ENCODE data around the gene CAV1. TPM values are rescaled to one million over a fixed set of nuclear protein-coding genes. Genes with fewer than 3 reads are reported as not detected.
A peak's percentile ranks its signal among the peaks of the same experiment; 100 is the strongest.

The CAV1 gene
- total RNA-seq, 1 donor from 2014 or later = 157 TPM

DNA sequence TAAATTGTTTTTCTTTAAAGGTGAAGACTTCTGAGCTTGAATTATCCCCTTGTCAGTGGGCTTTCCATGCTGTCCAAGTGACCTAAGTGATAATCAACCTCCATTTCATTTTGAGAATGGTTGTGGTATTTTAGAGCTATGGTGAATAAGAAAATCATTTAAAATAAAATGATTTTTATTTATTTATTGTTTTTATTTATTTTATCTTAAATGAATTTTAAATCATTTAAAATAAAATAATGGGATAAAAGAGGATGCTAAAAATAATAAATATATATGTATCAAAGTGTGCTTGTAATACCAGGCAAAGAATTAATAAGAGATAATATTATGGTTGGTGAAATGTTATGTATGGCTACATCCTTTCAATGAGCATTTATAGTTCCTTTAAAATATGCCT is 24.5 kb downstream of the CAV1 start:
- Histone ChIP-seq H3K27me3 (ENCODE audit: control insufficient read depth, insufficient read depth, low read length) (no peaks in the 10 kb centered on the region), H3K4me3 (ENCODE audit: low read depth, low read length) (no peak overlapping the region), H3K36me3 (ENCODE audit: control insufficient read depth, insufficient read depth, low read length) (peaks cover 25% of the 10 kb centered on the region)
- DNase-seq (ENCODE audit: low read depth) (no peak), FAIRE-seq (no peak)
- TF ChIP-seq, protein P1, sequence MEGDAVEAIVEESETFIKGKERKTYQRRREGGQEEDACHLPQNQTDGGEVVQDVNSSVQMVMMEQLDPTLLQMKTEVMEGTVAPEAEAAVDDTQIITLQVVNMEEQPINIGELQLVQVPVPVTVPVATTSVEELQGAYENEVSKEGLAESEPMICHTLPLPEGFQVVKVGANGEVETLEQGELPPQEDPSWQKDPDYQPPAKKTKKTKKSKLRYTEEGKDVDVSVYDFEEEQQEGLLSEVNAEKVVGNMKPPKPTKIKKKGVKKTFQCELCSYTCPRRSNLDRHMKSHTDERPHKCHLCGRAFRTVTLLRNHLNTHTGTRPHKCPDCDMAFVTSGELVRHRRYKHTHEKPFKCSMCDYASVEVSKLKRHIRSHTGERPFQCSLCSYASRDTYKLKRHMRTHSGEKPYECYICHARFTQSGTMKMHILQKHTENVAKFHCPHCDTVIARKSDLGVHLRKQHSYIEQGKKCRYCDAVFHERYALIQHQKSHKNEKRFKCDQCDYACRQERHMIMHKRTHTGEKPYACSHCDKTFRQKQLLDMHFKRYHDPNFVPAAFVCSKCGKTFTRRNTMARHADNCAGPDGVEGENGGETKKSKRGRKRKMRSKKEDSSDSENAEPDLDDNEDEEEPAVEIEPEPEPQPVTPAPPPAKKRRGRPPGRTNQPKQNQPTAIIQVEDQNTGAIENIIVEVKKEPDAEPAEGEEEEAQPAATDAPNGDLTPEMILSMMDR (IDR thresholded peaks at IDR 0.05; ENCODE audit: insufficient read depth, low read length, severe bottlenecking) = no peak

DNA sequence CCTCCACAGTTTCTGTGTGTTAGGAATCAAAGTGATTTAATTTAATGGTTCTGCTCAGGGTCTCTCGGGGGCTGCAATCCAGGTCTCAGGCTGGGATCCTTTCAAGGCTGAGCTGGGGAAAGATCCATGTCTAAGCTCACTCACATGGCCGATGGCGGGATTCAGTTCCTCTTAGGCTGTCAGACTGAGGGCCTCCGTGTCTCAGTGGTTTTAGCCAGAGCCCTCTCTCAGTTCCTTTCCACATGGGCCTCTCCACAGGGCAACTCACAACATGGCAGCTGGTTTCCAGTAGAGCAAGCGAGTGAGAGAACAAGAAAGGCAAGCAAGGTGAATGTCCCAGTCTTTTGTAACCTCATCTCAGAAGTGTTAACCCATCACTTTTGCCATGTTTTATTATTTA is 26.9 kb downstream of the CAV1 start:
- TF ChIP-seq, protein P1 (IDR thresholded peaks at IDR 0.05; ENCODE audit: insufficient read depth, low read length, severe bottlenecking) = no peak
- DNase-seq (ENCODE audit: low read depth) = no peak
- H3K4me3 ChIP-seq (ENCODE audit: low read depth, low read length) = no peak overlapping the region
- FAIRE-seq = no peak
- peaks cover 20% of the 10 kb centered on the region for H3K36me3 ChIP-seq (ENCODE audit: control insufficient read depth, insufficient read depth, low read length)
- no peaks in the 10 kb centered on the region for H3K27me3 ChIP-seq (ENCODE audit: control insufficient read depth, insufficient read depth, low read length)

DNA sequence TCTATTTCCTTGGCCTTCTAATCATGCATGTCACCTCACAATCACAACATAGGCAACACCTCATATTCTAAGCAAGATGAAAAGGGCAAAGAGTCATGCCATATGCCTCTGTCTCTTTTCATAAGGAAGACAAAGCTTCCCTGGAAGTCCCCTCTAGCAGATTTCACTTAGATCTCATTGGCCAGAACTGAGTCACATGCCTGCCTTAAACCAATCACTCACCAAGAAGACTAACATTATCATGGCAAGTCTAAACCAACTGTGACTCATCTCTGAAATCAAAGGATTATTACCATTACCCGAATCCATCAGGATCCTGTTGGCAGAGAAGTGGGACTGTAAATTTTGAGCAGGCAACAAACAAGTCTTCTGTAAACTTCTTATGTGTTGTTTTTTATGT is 27.8 kb downstream of the CAV1 start:
- no peak for FAIRE-seq
- no peaks in the 10 kb centered on the region for H3K27me3 ChIP-seq (ENCODE audit: control insufficient read depth, insufficient read depth, low read length)
- H3K4me3 ChIP-seq (ENCODE audit: low read depth, low read length) = no peak overlapping the region
- peaks cover 20% of the 10 kb centered on the region for H3K36me3 ChIP-seq (ENCODE audit: control insufficient read depth, insufficient read depth, low read length)
- peak; percentile 89 for DNase-seq (ENCODE audit: low read depth)
- TF ChIP-seq, protein P1 (IDR thresholded peaks at IDR 0.05; ENCODE audit: insufficient read depth, low read length, severe bottlenecking) = no peak

DNA sequence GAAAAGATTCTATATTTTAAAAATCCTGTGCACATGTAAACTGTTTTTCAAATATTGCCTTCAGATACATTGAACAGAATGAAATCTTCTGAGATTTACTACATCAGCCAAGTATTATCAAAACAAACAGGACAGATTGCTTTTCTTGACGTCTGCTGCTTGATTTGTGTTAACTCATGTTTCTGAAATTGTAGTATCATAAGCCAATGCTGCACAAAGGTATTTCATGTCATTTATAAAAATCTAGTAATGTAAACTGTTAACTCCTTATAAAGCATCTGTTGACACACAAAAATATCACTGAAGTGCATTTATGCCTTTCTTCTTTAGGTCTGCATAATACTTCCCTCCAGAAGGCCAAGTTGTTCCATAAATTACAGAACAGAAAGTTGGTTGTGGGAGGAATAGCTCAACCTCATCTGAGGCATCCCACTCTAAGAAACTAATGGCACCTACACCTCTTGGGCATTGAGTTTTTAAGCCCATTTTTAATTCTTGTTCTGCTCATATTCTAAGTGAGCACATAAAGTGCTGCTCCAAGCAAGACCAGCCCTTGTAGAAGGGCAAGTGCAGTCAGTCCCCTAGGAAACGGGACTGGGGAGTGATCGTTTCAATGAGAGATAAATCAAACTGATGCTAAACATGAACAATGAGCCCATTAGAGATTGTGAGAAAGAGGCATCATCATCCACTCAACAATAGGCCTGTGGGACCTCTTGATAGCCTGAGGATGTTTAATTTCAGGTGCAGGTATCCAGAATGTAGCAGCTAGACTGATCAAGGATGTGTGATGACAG is 28.5 kb downstream of the CAV1 start:
- H3K27me3 ChIP-seq (ENCODE audit: control insufficient read depth, insufficient read depth, low read length) = no peaks in the 10 kb centered on the region
- no peak for DNase-seq (ENCODE audit: low read depth)
- H3K36me3 ChIP-seq (ENCODE audit: control insufficient read depth, insufficient read depth, low read length) = peaks cover 19% of the 10 kb centered on the region
- H3K4me3 ChIP-seq (ENCODE audit: low read depth, low read length) = no peak overlapping the region
- TF ChIP-seq, protein P1 (IDR thresholded peaks at IDR 0.05; ENCODE audit: insufficient read depth, low read length, severe bottlenecking) = no peak
- FAIRE-seq = no peak

DNA sequence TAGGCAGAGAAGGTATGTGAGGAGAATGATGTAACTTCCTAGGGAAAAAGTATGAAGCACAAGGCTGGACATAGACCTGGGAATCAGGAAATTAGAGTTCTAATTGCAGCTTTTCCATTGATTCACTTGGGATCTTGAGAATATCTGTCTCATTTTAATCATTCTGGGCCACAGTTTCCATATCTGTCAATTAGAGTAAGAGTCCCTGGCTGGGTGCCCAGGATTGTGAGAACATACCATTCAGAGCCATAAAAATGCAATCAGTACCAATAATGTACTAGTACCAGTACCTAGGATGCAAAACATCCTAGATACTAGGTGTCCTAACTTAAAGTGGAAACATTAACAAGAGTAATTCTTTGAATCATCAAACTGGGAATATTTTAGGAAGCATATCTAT is 29.6 kb downstream of the CAV1 start:
- H3K36me3 ChIP-seq (ENCODE audit: control insufficient read depth, insufficient read depth, low read length) = peaks cover 20% of the 10 kb centered on the region
- H3K4me3 ChIP-seq (ENCODE audit: low read depth, low read length) = no peak overlapping the region
- TF ChIP-seq, protein P1 (IDR thresholded peaks at IDR 0.05; ENCODE audit: insufficient read depth, low read length, severe bottlenecking) = no peak
- FAIRE-seq (no peak), DNase-seq (ENCODE audit: low read depth) (no peak)
- no peaks in the 10 kb centered on the region for H3K27me3 ChIP-seq (ENCODE audit: control insufficient read depth, insufficient read depth, low read length)

DNA sequence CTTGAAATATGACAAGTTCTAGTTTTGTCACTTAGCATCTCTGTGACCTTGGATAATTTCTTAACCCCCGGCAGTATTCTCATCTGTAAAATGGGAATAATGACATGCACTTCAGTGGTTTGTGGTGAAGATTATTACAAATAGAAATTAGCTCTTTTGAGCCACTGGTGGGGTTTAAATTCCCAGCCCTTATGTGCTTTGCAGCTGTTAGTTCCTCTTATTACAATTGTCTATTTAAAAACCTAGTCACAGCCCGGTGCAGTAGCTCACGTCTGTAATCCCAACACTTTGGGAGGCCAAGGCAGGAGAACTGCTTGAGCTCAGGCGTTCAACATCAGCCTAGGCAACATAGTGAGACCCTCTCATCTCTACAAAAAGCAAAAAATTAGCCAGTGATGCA is 30.1 kb downstream of the CAV1 start:
- FAIRE-seq (no peak), DNase-seq (ENCODE audit: low read depth) (no peak)
- no peaks in the 10 kb centered on the region for H3K27me3 ChIP-seq (ENCODE audit: control insufficient read depth, insufficient read depth, low read length)
- peaks cover 20% of the 10 kb centered on the region for H3K36me3 ChIP-seq (ENCODE audit: control insufficient read depth, insufficient read depth, low read length)
- TF ChIP-seq, protein P1 (IDR thresholded peaks at IDR 0.05; ENCODE audit: insufficient read depth, low read length, severe bottlenecking) = no peak
- no peak overlapping the region for H3K4me3 ChIP-seq (ENCODE audit: low read depth, low read length)
